Ramos (cell line): ENCODE results near the gene GRID1.

Experiments
- in situ Hi-C: fragments of 300-500 bp; cut with MboI; formaldehyde crosslinking; loops from one replicate; pipeline ENCODE4 v1.14.3; 2022; ENCODE audit warnings: low sequenced_read_pairs; ENCODE audit not compliant: unreplicated experiment

The GRID1 gene

GRCh38 chr10:86299562-86299961, 67.0 kb downstream of the GRID1 start:
- in situ Hi-C loops, result no loop called here

- in situ Hi-C loops, result no loop called here
Measured at GRCh38 chr10:86298501-86299001, 68.0 kb downstream of the GRID1 start.

DNA sequence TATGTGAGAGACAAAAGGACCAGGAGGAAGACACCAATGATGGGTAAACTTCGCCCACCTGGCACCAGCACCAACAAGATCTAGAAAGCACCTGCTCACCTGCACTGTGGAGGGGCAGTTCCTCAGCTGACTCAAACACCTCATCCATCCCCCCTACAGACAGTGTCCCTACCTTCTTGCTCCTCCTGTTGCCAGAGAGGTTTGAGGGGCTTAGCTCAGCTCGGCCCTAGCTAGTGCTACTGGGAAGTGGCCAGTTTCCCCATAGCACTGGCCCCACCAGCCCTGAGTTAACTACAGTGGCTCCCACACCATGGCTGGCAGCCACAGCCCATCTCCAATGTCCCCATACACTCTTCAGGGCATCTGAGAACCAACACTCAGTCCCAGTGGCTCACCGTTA, 70.8 kb downstream of the GRID1 start:
- in situ Hi-C loops, result no loop called here

DNA sequence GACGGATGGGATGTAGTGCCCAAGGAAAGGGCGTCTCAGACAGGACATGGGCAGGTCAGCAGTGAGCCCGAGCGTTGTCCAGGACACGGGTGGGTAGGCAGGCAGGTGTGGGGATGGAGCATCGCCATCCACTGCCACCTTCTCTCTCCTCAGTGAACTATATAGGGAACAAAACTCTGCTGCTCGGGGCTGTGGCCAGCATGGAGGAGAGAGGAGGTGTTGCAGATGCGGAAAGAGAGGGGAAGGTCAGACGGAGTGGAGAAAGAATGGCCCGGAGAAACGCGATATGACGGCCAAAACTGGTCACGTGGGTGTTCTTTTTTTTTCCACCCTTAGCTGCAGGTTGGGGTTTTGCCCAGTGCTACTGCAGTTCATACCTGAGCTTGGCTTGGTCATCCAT, 71.2 kb downstream of the GRID1 start:
- in situ Hi-C loops, result no loop called here

DNA sequence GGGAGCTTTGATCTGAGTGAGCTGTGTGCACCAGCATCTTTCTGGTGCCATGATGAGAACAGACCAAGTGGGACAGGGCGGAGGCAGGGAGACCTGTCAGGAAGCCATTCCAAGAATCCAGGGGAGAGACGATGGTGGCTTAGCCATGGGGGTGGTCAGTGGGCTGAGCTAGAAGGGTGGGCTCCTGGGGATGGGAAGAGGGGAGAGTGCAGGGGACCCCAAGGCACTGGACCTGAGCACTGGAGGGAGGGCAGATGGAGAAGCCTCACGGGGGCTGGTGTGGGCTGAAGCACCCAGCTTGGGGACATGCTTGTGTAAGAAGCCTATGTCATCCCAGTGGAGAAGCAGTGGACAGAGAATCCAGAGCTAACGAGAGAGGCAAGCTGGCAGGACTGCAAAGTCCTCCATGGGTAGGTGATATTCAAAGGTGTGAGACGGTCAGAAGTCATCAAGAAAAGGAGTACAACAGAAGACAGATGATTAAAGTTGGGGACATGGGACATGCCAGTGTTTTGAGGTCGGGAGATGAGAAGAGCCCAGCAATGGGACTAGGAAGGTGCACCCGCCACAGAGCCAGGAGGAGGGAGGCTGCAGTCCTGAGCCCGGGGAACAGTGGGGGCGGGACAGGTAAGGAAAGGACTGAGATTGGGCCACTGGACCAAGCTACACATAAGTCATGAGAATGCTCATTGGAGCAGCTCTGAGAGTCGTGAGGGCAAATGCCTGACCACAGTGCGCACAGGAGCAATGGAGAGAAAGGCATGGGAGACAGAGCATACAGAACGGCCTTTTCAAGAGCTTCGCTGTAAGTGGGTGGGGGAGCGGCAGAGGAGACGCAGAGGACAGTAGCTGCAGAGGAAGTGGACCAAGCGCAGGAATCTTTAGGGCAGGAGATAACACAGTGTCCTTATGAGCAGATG, 72.0 kb downstream of the GRID1 start:
- in situ Hi-C loops, result no loop called here

DNA sequence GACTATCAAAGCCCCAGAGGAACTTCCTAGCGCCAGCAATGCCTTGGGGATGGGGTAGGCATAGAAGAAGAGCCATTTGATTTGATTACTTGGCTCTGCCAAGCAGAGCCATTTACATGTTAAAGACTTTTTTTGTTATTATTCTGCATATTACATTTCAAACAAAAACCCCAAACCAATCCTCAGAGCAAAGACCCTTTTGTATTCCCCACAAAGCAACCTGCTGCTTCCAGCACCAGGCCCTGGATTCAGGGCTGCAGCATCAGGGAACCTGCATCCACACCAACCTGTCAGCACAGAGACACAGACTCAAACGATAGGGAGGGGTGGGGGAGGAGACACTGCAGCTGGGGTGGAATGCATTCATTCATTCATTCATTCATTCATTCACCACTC, 73.2 kb downstream of the GRID1 start:
- in situ Hi-C loops, result no loop called here

DNA sequence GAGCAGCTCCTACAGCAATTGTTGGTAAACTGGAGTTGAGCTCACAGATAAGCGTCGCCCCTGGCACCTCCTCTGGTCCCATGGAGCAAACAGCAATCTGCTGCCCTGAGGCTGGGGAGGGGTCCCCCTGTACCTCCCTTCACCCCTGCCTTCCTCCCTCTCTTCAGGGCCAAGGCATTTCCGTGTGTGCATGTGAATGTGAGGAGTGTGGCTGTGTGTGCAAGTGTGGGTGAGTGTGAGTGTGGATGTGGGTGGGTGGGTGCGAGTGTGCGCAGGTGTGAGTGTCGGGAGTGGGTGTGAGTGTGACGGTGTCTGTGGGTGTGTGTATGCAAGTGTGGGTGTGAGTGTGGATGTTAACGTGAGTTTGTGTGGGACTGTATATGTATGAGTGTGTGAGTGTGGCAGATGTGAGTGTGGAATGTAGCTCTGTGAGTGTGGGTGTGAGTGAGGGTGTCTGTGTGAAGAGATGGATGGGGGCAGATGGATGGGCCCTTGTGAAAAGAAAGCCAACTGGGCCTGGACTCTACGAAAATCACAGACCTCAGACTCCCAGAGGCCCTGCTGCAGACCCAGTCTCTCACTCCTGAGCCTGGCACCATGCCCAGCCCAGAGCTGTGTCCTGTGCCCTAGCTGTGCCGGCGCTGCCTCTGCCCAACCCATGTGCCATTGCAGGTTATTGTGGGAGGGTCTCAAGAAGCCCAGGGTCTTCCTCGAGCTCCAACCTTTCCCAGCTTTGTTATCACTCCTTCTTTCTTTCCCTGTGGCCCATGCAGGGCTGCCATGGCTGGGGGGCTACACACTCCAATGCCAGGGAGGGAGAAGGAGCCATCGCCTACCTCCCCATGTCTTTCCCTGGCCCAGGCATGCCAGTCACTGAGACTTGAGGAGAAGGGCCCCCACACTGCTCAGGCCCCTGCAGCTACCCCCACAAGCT, 73.9 kb downstream of the GRID1 start:
- in situ Hi-C loops, result no loop called here

DNA sequence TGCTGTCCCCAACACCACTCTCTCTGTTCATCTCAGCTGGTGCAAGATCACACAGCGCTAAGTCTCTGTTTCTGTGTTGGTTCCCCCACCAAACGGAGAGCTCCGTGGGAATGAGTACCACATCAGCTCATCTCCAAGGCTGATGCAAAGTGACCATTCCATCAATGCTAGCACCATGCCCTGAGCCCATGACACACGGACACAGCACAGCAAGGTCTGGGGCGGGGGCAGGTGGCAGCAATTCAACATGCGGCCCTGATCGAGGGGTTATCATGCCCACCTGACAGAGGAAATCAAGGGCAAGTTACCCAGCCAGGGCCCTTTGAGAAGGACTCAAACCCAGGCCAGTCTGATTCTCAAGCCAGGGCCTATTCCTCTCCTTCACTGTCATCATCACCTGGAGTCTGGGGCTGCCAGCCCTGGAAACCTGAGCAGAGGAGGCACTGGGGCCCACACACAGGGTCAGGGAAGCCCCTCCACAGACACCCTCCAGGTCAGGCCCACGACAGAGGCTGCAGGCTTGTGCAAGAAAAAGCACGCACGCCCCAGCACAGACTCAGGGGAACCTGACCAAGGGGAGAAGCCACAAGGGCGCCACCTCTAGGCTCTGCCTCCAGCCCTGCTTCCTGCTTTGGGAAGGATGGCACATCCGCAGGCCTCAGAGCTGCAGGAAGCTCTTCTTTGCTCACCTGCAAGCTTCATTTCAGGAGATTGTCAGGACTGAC, 74.8 kb downstream of the GRID1 start:
- in situ Hi-C loops, result no loop called here

DNA sequence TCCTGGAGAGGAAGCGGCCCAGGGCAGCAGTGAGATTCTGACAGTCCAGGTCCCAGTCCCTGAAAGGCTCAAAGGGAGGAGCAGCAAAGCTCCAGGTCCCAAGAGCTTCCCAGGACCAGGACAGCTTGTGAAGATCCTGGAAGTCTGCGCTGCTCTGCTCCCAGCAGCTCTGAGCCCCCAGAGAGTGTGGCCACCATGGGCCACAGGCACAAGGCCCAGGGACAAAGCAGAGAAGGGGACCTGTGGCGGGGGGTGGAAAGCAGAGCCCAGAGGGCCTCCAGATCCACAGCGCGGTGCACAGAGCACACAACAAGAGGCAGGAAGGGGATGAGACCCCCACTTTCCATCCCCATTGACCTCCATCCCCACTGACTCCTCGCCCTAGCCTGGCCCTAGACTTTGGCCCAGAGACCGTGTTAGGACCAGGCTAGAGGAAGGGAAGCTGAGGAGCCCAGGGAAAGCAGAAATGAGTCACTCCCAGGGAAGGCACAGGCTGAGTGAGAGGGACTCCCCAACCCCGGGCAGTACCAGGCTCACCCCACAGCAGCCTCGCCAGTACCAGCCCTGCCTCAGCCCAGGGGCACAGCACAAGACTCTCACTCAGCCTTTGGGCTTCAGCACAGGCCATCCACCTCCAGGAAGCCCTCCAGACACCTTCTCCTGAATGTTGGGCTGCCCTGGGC, 75.5 kb downstream of the GRID1 start:
- in situ Hi-C loops, result no loop called here

- in situ Hi-C loops, result no loop called here
Measured at GRCh38 chr10:86289577-86289868, 77.1 kb downstream of the GRID1 start.

DNA sequence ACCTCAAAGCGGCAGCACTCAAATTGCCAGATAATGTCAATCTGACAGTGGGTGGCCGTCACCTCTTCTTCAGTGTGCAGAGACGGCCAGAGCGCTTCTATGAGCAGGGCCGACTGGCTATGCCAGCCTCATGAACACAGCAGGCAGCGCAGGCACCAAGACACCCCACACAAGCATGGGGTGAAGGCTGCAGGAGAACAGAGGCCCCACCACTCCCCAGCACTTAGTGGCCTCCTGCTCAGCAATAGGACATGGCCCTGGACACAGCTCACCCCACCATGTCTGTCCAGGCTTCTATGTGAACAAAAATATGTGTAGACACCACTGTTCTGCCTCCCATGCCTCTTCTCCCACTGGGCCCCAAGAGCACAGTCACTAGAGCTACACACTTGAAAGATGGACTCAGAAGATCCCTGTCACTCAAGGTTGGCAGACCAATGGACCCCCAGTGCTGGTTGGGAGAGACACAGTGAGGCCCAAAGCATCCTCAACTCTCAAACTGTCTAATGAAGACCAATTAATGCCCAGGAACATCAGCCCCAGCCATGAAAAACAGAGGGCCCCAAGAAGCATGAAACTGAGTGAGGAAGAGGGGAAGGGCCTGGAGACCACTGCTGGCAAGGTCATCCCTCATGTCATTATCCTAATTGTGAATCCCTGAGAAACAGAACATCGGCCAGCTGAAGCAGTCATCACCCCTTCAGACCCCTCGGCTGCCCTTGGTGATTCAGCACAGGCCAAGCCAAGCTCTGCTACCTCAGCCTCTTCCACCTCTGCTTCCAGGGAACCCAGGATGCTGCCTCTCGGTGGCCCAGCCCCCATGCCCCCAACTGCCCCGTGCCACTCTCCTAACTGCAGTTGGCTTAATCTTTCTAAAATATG, 77.7 kb downstream of the GRID1 start:
- in situ Hi-C loops, result no loop called here

DNA sequence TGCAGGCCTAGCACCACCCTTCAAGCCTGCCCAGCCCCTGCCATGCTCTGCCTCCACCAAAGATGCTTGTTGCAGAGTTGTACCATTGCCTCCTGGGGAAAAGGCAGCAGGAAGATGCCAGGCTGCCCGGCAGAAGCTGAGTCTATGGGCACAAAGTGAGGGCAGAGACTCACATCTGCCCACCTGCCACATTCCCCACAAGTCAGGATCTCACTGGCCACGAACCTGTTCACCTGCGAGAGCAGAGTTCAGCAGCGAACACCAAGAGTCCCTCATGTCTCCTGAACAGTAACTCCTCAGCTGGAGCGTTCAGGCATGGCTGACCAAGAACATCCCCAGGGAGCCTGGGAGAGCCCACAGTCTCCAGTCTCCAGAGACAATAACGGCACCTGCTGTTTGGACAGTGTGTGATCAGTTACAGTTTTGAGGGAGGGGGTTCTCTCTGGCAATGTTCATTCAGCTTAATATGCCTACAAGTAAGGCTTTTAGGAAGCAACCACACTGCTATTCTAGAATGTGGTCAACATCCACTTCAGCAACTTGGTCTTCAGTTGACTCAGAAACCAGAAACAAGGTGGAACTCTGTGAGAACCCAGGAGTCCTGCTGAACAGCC, 78.5 kb downstream of the GRID1 start:
- in situ Hi-C loops, result no loop called here

DNA sequence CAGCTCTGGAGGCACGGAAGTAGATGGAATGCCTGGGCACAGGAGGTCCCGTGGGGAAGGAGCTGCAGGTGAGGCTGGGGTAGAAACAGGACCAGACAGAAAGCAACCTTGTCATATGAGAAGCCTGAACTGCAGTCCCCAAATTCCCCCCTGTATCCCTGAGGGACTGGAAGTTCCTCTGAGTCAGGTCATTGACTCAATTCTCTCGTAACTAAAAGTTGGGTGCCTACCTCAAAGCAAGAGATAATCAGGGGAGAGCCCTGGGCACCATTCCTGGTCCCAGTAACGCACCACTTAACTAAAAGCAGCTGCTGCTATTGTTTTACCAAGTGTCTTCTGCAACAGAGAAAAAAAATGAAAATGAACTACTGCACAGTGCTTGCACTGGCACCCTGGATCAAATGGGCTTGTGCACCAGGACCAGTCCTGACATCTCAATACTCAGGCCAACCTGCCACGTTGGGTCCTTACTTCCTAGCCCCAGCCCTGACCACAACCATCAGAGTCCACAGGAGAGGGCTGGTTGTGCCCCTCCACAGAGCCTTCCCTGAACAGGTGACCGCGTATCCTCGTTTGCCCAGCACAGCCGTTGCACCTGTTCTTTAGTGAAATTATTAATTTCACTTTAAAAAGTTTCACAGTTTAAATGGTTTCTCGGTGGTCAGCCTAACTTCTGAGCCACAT, 79.3 kb downstream of the GRID1 start:
- in situ Hi-C loops, result no loop called here

- in situ Hi-C loops, result no loop called here
Measured at GRCh38 chr10:86286236-86287109, 80.1 kb downstream of the GRID1 start.

GRCh38 chr10:86285136-86285790, 81.3 kb downstream of the GRID1 start:
- in situ Hi-C loops, result no loop called here

DNA sequence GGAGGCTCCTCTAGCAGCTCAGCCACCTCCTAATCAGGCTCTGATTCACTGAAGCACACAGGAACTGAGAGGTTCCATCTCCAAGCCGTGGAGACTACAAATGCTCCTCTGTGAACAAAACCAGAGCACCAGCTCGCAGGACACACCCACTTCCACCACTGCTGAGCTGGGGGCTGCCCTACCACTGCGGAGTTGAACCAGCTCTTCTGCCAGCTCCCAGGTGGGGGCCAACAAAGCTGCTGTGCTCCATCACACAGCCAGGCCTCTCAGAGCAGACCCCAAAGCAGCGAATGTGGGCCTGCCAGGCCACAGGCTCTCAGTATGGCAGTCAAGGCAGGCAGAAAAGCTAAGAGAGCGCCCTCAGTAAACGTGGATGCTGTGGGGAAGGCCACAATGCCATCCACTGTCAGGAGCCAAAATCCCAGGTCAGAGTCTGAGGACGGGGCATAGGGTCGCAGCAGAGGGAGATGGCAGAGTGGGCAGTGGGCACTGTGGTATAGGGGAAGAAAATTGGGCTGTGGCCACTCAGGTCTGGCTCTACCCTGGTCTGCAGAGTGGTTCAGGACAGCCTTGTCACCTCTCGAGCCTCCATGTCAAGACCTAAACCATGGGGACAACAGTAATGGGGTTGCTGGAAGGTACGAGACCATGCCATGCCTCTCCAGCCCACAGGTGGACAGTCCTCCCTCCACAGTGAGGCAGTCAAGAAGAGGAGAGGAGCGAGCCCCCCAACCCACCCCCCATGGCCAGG, 82.1 kb downstream of the GRID1 start:
- in situ Hi-C loops, result no loop called here
